CD14-positive monocyte (primary cell): ENCODE results near the gene STMP1. TPM values are rescaled to one million over a fixed set of nuclear protein-coding genes. Genes with fewer than 3 reads are reported as not detected.

Experiments
- DNase-seq, 3 donors: peaks; one replicate each; pipeline ENCODE4 v3.0.0-alpha.2; 2011 to 2022
- H2AFZ ChIP-seq: 2 replicates; pipeline ENCODE4 v1.6.0; 2012; ENCODE audit warnings: mild to moderate bottlenecking, low read depth, low read length, inconsistent platforms; ENCODE audit not compliant: insufficient read depth, poor library complexity, severe bottlenecking
- H3K27ac ChIP-seq, 2 donors: 1 replicate in 1 of 2; 2 replicates in 1 of 2; pipeline ENCODE4 v1.5.1; 2012 to 2013; ENCODE audit warnings: low read length in 2 of 2, control low read depth in 1 of 2, inconsistent platforms in 1 of 2, low read depth in 1 of 2, mild to moderate bottlenecking in 1 of 2
- H3K27me3 ChIP-seq, 2 donors: one replicate each; pipeline versions ENCODE4 v1.6.0 to v1.6.1; 2011 to 2013; ENCODE audit warnings: low read length in 2 of 2; ENCODE audit not compliant: control insufficient read depth in 2 of 2, insufficient read depth in 2 of 2
- H3K36me3 ChIP-seq, 2 donors: replicated peaks in 1 of 2; 1 replicate in 1 of 2; 2 replicates in 1 of 2; pipeline versions ENCODE4 v1.5.1 to v1.6.1; 2012 to 2013; ENCODE audit warnings: low read length in 2 of 2, control low read depth in 1 of 2, inconsistent platforms in 1 of 2, mild to moderate bottlenecking in 1 of 2; ENCODE audit not compliant: insufficient read depth in 2 of 2, control insufficient read depth in 1 of 2
- H3K4me1 ChIP-seq, 2 donors: 1 replicate in 1 of 2; 2 replicates in 1 of 2; pipeline versions ENCODE4 v1.5.1 to v1.6.1; 2012 to 2013; ENCODE audit warnings: low read length in 2 of 2, control low read depth in 1 of 2, inconsistent platforms in 1 of 2, mild to moderate bottlenecking in 1 of 2, moderate library complexity in 1 of 2; ENCODE audit not compliant: insufficient read depth in 2 of 2, control insufficient read depth in 1 of 2
- H3K4me2 ChIP-seq: replicated peaks from 2 replicates; pipeline ENCODE3; 2012; ENCODE audit warnings: low read length, moderate library complexity, mild to moderate bottlenecking; ENCODE audit not compliant: poor library complexity, severe bottlenecking; ENCODE audit errors: extremely low read depth
- H3K4me3 ChIP-seq, 3 experiments: fragments of 200-600 bp in 1 of 3; sonication (generic) in 1 of 3; replicated peaks in 1 of 3; 1 replicate in 2 of 3; 2 replicates in 1 of 3; pipeline ENCODE4 v1.5.1; 2011 to 2013; ENCODE audit warnings: low read length in 3 of 3, mild to moderate bottlenecking in 3 of 3, control low read depth in 2 of 3, low read depth in 2 of 3, inconsistent platforms in 1 of 3, moderate library complexity in 1 of 3
- H3K79me2 ChIP-seq: 2 replicates; pipeline ENCODE4 v1.6.0; 2012; ENCODE audit warnings: mild to moderate bottlenecking, control low read depth, inconsistent platforms, low read length, moderate library complexity; ENCODE audit not compliant: insufficient read depth
- H3K9ac ChIP-seq: 2 replicates; pipeline ENCODE4 v1.6.0; 2017; ENCODE audit warnings: low read length, mild to moderate bottlenecking; ENCODE audit not compliant: insufficient read depth, poor library complexity, severe bottlenecking
- H3K9me3 ChIP-seq, 2 donors: replicated peaks in 1 of 2; 1 replicate in 1 of 2; 2 replicates in 1 of 2; pipeline versions ENCODE4 v1.5.1 to v1.6.1; 2012 to 2013; ENCODE audit warnings: low read length in 2 of 2, control low read depth in 1 of 2; ENCODE audit not compliant: control insufficient read depth in 1 of 2, insufficient read depth in 1 of 2
- H4K20me1 ChIP-seq: 2 replicates; pipeline ENCODE4 v1.6.0; 2012; ENCODE audit warnings: mild to moderate bottlenecking, low read length, control low read depth, moderate library complexity; ENCODE audit not compliant: insufficient read depth
- H3K27ac Mint-ChIP-seq, 7 donors: one replicate each; pipeline ENCODE4 v1.8.0; 2020; ENCODE audit warnings: mild to moderate bottlenecking in 7 of 7, mixed read lengths in 7 of 7, moderate library complexity in 6 of 7, inconsistent platforms in 2 of 7
- H3K27me3 Mint-ChIP-seq, 3 donors: one replicate each; pipeline ENCODE4 v1.8.0; 2021 to 2022; ENCODE audit warnings: low read depth in 3 of 3, mild to moderate bottlenecking in 3 of 3, mixed read lengths in 3 of 3, moderate library complexity in 3 of 3, inconsistent platforms in 1 of 3
- H3K36me3 Mint-ChIP-seq, 2 donors: one replicate each; pipeline ENCODE4 v1.8.0; 2020; ENCODE audit warnings: mixed read lengths in 2 of 2, inconsistent platforms in 1 of 2, mild to moderate bottlenecking in 1 of 2
- H3K4me1 Mint-ChIP-seq: one replicate; pipeline ENCODE4 v1.8.0; 2020; ENCODE audit warnings: mild to moderate bottlenecking, mixed read lengths
- H3K4me3 Mint-ChIP-seq, 2 donors: one replicate each; pipeline ENCODE4 v1.8.0; 2020; ENCODE audit warnings: mild to moderate bottlenecking in 2 of 2, mixed read lengths in 2 of 2, moderate library complexity in 1 of 2
- H3K9me3 Mint-ChIP-seq, 7 donors: one replicate each; pipeline ENCODE4 v1.8.0; 2020 to 2022; ENCODE audit warnings: mixed read lengths in 7 of 7, mild to moderate bottlenecking in 6 of 7, moderate library complexity in 6 of 7, inconsistent platforms in 2 of 7
- WGBS: methylation state at CpG from one replicate; pipeline ENCODE4 v1.1.5; 2013; ENCODE audit warnings: missing lambda C conversion rate; ENCODE audit not compliant: insufficient coverage; 5-methylcytosine and 5-hydroxymethylcytosine counted together
- intact Hi-C, 2 donors: fragments of 100-400 bp; cut with micrococcal nuclease; formaldehyde crosslinking; loops; one replicate each; pipeline versions ENCODE4 v1.15.0 to v1.15.1; 2023
- polyA plus RNA-seq, 3 donors: library from polyadenylated mRNA; depleted of rRNA in 1 of 3; unstranded in 2 of 3; stranded (reverse) in 1 of 3; fragments of 300-500 nt in 2 of 3; fragments of >200 nt in 1 of 3; fragmentation: Illumina TruSeq in 2 of 3; gene quantifications; 1 replicate in 2 of 3; 2 replicates in 1 of 3; pipeline ENCODE4 v1.2.3, GENCODE V29; 2012 to 2021
- TF ChIP-seq, protein P1 (sequence below): fragments of 200-600 bp; IDR thresholded peaks from one replicate; pipeline ENCODE4 v1.8.0; 2022; ENCODE audit warnings: antibody characterized with exemption, mild to moderate bottlenecking

STMP1 gene
- polyA plus RNA-seq, 3 donors = 20.4 to 108 (median 88.8) TPM

DNA sequence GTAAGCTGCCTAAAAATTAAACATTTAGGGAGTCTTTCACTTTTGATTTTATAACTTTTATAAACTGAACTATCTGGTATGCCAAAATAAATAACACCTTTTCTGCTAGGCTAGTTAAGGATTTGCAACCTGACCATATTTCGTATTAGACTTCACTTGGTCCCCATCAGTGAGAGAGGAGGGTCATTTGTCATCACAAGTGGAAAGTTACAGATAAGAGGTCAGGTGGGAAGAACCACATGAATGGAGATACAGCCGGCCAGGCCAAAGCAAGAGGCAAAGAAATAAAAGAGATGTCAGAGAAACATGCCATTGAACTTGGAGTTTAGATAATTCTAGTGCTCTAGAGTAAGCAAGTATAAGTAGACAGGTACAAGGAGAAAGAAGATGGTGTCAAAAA, 44.5 kb upstream of the STMP1 start:
- Histone ChIP-seq H3K4me2 (no peak overlapping the region), H3K36me3 (peaks cover 57 to 81% of the 10 kb centered on the region in 2 donors), H3K27ac (no peak overlapping the region), H3K79me2 (no peaks in the 10 kb centered on the region), H3K27me3 (no peaks in the 10 kb centered on the region), H3K4me1 (no peaks in the 10 kb centered on the region), H3K4me3 (no peak overlapping the region), H2AFZ (no peak overlapping the region), H4K20me1 (no peaks in the 10 kb centered on the region), H3K9ac (no peak overlapping the region), H3K9me3 (no peaks in the 10 kb centered on the region)
- H3K36me3 Mint-ChIP-seq = peaks cover 45 to 74% of the 10 kb centered on the region in 2 donors
- no peak overlapping the region for H3K27ac Mint-ChIP-seq
- H3K4me3 Mint-ChIP-seq = no peak overlapping the region
- H3K4me1 Mint-ChIP-seq = no peaks in the 10 kb centered on the region
- no peaks in the 10 kb centered on the region for H3K9me3 Mint-ChIP-seq
- H3K27me3 Mint-ChIP-seq = no peaks in the 10 kb centered on the region
- DNase-seq = no peak
- intact Hi-C loops = no loop called here
- WGBS = 100% methylated on average over 1 of the region's 2 CpGs
- TF ChIP-seq, protein P1, sequence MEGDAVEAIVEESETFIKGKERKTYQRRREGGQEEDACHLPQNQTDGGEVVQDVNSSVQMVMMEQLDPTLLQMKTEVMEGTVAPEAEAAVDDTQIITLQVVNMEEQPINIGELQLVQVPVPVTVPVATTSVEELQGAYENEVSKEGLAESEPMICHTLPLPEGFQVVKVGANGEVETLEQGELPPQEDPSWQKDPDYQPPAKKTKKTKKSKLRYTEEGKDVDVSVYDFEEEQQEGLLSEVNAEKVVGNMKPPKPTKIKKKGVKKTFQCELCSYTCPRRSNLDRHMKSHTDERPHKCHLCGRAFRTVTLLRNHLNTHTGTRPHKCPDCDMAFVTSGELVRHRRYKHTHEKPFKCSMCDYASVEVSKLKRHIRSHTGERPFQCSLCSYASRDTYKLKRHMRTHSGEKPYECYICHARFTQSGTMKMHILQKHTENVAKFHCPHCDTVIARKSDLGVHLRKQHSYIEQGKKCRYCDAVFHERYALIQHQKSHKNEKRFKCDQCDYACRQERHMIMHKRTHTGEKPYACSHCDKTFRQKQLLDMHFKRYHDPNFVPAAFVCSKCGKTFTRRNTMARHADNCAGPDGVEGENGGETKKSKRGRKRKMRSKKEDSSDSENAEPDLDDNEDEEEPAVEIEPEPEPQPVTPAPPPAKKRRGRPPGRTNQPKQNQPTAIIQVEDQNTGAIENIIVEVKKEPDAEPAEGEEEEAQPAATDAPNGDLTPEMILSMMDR = no peak

DNA sequence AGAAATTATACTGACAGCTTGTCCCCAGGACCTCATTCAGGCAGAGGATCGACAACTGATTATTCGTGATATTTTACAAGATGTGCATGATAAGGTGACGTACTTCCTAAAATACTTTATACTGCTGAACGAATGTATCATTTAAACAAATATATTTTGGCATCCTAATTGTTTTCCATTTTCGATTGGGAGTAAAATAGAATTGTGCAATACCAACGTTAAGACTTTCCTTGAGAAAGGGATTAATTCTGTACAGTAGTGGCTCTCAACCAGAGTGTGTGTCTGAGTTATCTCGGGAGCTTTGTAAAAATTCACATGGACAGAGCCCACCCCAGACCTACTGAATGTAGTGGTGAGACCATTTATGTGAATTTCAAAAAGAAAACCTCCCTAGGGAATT, 43.8 kb upstream of the STMP1 start:
- H3K9me3 ChIP-seq = no peaks in the 10 kb centered on the region
- Mint-ChIP-seq H3K27me3 (no peaks in the 10 kb centered on the region), H3K4me3 (no peak overlapping the region), H3K9me3 (no peaks in the 10 kb centered on the region), H3K4me1 (no peaks in the 10 kb centered on the region), H3K27ac (no peak overlapping the region), H3K36me3 (peaks cover 49 to 72% of the 10 kb centered on the region in 2 donors)
- TF ChIP-seq, protein P1 = no peak
- H3K27ac ChIP-seq = no peak overlapping the region
- WGBS = no CpG with 5 or more reads among the region's 7 CpGs
- intact Hi-C loops = no loop called here
- no peak overlapping the region for H2AFZ ChIP-seq
- DNase-seq = no peak
- H3K36me3 ChIP-seq = peaks cover 62 to 85% of the 10 kb centered on the region in 2 donors
- H3K4me2 ChIP-seq = no peak overlapping the region
- no peaks in the 10 kb centered on the region for H3K79me2 ChIP-seq
- H3K9ac ChIP-seq = no peak overlapping the region
- H3K4me3 ChIP-seq = no peak overlapping the region
- no peaks in the 10 kb centered on the region for H3K27me3 ChIP-seq
- H3K4me1 ChIP-seq = no peaks in the 10 kb centered on the region
- H4K20me1 ChIP-seq = no peaks in the 10 kb centered on the region
